ENCODE data around the gene PIANP.

PIANP gene

DNA sequence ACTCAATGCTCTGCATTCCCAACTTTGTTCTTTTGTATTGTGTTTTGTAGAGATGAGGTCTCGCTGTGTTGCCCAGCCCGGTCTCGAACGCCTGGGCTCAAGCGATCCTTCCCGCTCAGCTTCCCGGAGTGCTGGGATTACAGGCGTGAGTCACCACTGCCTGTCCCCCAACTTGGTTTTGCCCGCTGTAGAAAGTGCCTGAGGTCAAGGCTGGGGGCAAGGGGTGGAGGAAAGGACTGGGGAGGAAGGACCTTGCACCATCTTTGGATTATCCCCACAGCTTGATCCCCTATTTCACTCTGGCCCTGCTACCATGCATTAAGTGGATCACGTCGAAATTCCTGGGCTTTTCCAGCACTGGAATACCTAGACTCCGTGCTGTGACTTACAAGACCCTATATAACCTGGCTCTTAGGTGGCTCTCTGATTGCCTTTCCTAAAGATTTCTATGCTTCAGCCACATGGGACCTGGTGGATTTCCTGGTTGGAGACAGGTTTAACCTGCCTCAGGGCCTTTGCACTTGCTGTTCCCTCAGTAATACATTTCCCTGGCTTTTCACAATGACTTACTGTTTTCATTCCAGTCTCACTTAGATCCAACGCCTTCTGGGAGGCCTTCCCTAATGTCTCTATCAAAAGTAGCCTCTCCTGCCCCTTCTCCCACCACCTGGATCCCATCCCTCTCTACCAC is 608 bp upstream of the PIANP start:
- DNase-seq: no peak

- DNase-seq: no peak
Measured at GRCh38 chr12:6699989-6700645, 498 bp downstream of the PIANP start.

DNA sequence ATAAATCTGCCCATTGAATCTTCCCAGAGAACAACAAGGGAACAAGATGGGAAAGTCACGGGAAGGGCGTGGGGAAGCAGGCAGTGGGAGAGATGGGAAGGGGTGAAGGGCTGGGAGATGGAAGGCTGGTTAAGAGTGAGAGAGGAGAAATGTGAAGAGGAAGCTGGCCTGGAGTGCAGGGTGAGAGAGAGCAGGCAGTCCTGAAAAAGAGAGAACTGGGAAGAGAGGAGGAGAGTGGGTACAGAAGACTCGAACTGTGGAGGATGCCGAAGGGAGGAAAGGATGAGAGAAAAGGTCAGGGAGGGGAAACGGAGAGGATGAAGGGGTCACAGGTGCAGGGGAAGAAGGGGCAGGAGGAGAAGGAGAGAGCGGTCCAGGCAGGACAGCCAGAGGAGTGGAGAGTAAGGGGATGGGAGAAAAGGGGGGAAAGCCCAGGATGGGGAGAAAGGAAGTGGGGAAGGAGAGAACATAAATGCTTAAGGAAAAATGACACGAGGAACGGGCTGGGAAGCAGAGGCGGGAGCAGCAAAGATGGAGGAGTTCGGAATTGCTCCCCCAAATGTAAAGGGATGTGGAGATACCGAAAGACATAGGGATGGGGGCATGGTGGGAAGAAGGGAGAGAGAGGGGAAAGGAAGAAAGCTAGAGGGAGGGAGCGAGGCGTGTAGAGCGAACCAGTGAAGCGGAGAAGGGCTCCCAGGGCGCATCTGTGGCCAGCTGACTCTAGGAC is 1.2 kb downstream of the PIANP start:
- no peak for DNase-seq

DNA sequence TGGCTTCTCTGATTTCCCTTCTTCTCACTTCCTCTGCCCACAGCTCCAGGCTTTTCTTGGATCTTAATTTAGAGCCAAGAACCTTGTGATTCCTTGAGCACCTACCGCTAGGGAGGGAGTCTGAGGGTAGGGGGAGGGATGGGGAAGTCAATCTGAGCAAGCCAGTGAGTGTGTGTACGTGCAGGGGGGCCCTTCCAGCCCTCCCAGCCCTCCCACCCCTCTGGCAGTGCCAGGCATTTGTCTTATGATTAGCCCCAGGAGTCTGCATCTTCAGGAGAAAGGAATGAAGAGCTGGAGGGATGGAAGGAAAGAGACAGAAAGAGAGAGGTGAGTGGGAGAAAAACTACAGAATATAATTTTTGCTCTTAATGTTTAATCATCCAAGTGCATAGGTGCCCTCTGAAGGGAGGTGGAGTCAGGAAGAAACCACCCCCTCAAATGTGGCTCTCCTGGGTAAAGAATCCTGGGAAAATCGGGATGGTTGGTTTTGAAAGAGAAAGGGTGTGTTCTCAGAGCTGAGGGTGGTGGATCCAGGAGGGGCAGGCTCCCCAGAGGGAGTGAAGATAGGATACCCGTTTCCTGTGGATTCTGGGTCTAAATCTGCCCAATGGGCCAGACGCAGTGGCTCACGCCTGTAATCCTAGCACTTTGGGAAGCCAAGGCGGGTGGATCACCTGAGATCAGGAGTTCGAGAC is 2.1 kb downstream of the PIANP start:
- DNase-seq: no peak

DNA sequence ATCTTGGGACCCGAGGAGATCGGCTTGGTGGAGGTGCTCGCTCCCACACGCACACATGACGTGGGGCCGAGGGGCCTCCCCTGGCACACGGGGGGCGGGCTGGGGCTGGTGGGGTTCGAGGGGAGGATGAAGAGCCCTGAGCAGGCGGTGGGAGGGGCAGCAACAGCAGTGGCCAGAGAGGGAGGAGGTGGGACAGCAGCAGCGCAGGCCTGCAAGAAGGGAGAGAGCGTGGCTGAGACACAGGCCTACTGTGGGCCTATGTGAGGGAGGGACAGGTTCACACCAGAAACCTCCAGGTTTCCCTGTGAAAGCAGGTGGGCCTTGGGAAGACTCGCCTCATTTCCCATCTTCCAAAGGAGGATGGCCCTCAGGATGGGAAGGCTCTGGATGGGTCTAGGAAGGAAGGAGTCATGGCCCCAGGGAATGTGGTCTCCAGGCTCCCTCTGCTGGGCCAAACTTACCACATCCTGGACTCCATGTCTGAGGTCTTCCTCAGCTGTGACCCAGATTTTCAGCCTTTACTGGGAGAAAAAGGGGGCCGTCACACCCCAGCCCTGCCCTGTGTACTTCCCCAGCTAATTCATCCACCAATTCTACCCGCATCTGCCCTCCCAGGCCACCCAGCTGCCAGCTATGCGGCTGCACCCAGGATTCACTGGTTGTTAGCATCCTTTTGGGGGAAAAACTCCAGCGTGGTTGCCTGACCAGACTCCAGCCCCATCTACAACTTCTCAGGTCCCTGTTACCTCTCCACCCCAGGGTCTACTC is 2.8 kb downstream of the PIANP start:
- peak in 1 of 2 experiments; percentile 49 for DNase-seq

- no peak for DNase-seq
Measured at GRCh38 chr12:6696690-6697583, 3.7 kb downstream of the PIANP start.

DNA sequence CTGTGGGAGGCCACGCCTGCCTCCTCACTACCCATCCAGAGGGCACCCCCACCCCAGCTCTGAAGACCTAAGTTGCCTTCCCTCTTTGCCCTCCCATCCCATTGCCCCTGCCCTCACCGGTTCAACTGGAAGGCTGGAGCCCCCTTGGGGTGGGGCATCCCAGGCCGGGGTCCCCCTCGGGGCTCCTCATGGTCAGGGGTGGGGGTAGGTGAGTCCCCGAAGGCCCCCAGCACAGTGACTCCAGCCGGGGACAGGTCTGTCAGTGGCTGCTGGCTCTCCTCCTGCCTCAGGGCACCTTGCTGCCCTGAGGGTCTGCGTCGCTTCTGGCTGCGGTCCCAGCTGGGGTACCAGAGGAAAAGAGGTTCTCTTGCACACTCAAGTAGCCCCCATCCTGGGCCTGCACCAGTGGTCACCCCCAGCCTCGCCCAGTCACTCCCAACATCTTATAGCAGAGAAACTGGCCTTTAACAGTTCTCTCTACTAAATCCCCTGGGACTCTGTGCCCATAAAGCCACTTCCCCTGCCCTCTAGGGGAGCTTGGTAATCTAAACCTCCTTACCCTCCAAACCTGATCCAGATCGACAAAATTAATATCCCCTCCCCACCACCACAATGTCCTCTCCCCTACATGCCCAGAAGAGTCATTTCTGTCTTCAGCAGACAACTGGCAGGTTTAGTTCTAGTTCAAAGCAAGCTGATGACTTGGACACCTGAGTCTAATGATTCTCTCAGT is 5.1 kb downstream of the PIANP start:
- DNase-seq: no peak

- no peak for DNase-seq
Measured at GRCh38 chr12:6694701-6695100, 5.9 kb downstream of the PIANP start.

- DNase-seq: no peak
Measured at GRCh38 chr12:6693832-6694355, 6.7 kb downstream of the PIANP start.

DNA sequence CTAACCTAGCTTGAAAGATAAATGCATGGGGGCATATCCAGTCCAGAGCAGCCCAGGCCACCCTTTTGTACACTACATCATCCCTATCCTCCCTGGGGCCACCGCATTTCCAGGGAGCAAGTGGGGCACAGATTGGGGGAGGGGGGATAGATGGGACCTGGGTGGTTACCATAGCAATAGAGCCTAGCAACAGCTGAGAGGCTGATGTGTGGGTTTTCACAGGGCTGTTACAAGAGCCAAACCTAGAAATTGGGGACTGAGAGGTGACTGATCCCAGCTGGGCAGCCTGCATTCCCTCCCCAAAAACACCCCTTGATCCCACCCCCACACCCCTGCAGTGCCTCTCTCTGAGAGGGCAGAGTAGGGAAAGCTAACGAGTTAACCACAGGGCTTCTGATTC is 7.7 kb downstream of the PIANP start:
- no peak for DNase-seq

DNA sequence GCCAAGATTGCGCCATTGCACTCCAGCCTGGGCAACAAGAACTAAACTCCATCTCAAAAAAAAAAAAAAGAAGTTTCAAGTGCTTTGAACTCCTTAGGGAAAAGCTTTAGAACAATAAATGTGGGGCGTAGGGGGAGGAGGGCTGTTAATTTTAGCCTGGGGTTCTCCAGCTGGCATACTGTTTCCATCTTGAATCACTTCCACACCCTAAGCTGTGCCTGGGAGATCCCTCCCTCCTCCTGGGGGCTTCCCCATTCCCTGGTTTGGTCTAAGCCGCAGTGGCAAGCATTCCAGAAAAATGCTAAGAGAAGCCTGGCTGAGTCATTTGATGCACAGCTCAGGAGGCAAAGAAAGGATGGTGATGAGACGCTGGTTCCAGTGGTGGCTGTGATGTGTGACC is 9.1 kb downstream of the PIANP start:
- no peak for DNase-seq

- peak; percentile 97 to 99 for DNase-seq
Measured at GRCh38 chr12:6688999-6689882, 11.4 kb downstream of the PIANP start, which contains the start of gene ZNF384. Gene ZNF384, minus strand, starts transcription at chr12:6689375. Its CDS starts 9,855 bp downstream, at chr12:6679520.

DNA sequence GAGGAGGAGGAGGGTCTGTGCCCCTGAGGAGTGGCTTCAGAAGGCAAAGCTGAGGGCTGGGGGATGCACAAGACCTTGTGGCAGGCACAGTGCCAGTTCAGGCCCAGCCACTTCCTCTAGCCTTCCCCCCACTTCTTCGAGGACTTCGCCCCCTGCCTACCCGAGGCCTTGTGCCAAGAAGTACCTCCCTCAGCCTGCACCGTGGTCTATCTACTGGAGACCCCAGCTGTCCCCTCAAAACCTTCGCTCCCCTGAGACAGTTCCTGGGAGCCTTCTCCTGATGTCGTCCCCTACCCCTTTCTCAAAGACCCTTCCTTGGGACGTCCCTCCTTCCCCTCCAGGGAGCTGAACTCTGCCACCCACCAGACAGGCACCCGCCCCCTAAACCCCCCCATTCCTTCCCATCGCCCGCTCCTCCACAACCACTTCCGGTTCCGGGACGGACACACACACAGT is 12.0 kb downstream of the PIANP start:
- DNase-seq: peak in 1 of 2 experiments; percentile 76

GRCh38 chr12:6685814-6686213 is 14.8 kb downstream of the PIANP start:
- no peak for DNase-seq

DNA sequence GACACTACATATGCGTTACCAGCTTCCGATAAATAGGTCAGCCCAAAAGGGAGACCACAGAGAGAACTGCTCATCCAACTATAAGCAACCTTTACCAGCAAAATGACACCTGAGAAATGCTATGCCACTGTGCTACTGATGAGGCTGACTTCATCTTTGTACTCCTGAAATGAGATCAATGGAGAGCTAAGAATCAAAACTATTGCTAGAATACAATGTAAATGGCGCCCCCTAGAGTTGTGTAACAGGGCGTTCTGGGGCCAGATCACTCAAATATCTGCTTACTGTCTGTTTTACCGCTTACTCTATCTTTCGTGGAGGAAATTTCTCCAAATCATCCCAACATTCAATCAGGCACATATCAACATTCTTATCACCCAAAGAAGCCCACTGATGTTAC is 16.0 kb downstream of the PIANP start:
- DNase-seq: peak; percentile 50 to 69

- no peak for DNase-seq
Measured at GRCh38 chr12:6676962-6677361, 23.7 kb downstream of the PIANP start.

DNA sequence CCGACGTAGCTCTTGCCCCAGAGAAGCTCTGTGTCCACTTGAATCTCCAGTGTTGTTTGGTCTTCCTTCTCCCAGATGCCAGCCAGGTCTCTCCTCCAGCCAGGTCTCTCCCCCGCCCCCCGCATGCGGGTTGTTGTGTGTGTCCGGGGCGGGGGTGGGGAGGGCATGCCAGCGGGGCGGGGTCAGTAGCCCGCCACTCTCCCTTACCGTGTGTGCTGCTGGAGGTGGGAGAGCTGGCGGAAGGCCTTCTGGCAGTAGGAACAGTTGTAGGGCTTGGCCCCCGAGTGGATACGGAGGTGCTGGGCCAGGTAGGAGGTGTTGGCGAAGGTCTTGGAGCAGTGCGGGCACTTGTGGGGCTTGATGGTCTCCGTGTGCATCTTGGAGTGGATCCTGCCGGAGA is 28.5 kb downstream of the PIANP start:
- no peak for DNase-seq

DNA sequence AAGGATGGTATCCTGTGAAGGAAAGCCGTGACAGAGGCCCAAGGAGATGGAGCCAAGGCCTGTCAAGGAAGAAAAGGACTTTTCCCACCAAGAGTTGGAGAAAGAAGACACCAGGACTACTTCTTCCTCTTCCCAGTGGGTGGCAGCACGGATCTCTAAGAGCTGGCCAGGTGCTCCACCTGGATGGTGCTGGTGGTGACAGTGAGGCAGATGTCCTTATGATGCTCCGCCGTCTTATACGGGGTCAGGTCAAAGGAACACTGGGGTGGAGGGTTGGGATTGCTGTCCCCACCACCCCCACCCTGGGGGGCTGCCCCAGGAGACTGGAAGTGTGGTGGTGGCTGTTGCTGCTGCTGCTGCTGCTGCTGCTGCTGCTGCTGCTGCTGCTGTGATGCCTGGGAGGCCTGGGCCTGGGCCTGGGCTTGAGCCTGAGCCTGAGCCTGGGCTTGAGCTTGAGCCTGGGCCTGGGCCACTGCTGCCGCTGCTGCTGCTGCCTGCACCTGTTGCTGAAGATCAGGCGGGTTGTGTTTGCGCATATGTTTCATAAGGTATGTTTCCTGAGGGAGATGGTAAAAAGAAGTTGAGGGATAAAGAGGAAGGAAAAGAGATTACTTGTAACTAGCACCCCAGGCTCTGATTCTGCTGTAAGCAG is 32.9 kb downstream of the PIANP start:
- DNase-seq: no peak

DNA sequence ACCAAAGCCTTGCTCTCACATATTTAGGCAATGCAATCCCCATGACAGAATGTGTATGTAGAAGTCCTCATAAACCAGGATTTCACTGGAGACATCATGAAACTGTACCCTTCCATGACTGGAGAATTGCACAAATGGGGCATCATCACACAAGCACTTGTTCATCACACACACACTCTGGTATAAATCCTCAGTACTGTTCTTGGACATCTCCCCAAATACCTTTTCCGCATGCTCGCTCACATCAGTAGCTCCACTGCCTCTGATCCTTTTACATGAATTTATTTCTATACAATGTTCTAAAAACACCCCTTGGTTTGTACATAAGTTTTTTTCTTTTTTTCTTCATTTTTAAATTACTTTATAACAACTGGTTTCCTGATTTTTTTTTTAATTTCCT is 34.4 kb downstream of the PIANP start:
- no peak for DNase-seq

Data from NCI-H446 (cell line).